ENCODE results near the gene AIFM1. TPM values are rescaled to one million over a fixed set of nuclear protein-coding genes. Genes with fewer than 3 reads are reported as not detected.

The AIFM1 gene
- total and polyA plus RNA-seq, 2 donors (not counting 3 experiments of a cell fraction or from before 2014, with no cell fraction given), result 23.7 to 29.7 TPM

- DNase-seq (ENCODE audit: low read depth, low spot score), result no peak
- no TSS peak for BruUV-seq (replicated peaks)
- no peak for FAIRE-seq
- dilution Hi-C loops (cut with MboI; ENCODE audit: extremely low pct_ligation_motif_present, low sequenced_read_pairs) (no loop called here), intact Hi-C loops (cut with micrococcal nuclease) (no loop called here)
- TF ChIP-seq, protein P1, sequence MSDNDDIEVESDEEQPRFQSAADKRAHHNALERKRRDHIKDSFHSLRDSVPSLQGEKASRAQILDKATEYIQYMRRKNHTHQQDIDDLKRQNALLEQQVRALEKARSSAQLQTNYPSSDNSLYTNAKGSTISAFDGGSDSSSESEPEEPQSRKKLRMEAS (IDR thresholded peaks at IDR 0.05; ENCODE audit: insufficient read depth, insufficient read length), result no peak
- TF ChIP-seq GATA2 (IDR thresholded peaks at IDR 0.05; ENCODE audit: insufficient read depth, insufficient read length, low read depth, low read length) (no peak), MYC (IDR thresholded peaks at IDR 0.05; ENCODE audit: low read depth, low read length) (no peak), FOS (IDR thresholded peaks at IDR 0.05; ENCODE audit: borderline replicate concordance, insufficient read depth, low read length) (no peak), EZH2 (IDR thresholded peaks at IDR 0.05; ENCODE audit: borderline replicate concordance, low read depth, low read length, severe bottlenecking) (no peak)
- H3K9ac ChIP-seq (replicated peaks; ENCODE audit: extremely low read depth, insufficient read depth, low read length), result no peak overlapping the region
- no peaks in the 10 kb centered on the region for H3K9me1 ChIP-seq (replicated peaks; ENCODE audit: control insufficient read depth, extremely low read depth, insufficient read depth, low read length)
- H3K79me2 ChIP-seq (ENCODE audit: control insufficient read depth, insufficient read depth, low read length), result no peaks in the 10 kb centered on the region
- peaks cover 34% of the 10 kb centered on the region for H3K4me1 ChIP-seq (ENCODE audit: control insufficient read depth, extremely low read depth, insufficient read depth, low read length)
- H3K4me3 ChIP-seq (replicated peaks in 1 of 3; ENCODE audit: insufficient read depth in 1 of 3, low read depth in 1 of 3, low read length in 3 of 3), result no peak overlapping the region
- no peaks in the 10 kb centered on the region for H3K9me3 ChIP-seq (replicated peaks; ENCODE audit: control insufficient read depth, insufficient read depth, low read length)
- no peaks in the 10 kb centered on the region for H3K36me3 ChIP-seq (ENCODE audit: control insufficient read depth in 2 of 2, extremely low read depth in 1 of 2, insufficient read depth in 2 of 2, low read length in 2 of 2)
- H3K27me3 ChIP-seq (ENCODE audit: control insufficient read depth in 2 of 2, insufficient read depth in 2 of 2, low read length in 2 of 2), result no peaks in the 10 kb centered on the region
- CTCF ChIA-PET, result interaction anchor here (0.8 to 5.7 kb wide), 8 partner anchors 9 to 59 kb away, joined by 3 to 65 read pairs (median 8); partner anchors contain the start of genes AIFM1 and ELF4
- peak overlapping the region; percentile 4 for H3K4me2 ChIP-seq (ENCODE audit: insufficient read depth, low read length)
- POLR2A ChIA-PET, result interaction anchor here (1.6 kb wide), 1 partner anchor 46 kb away, joined by 3 read pairs; the partner anchor contains the start of gene AIFM1
- H3K27ac ChIP-seq (ENCODE audit: insufficient read depth, low read depth, low read length), result peak overlapping the region; percentile 83
- no peaks in the 10 kb centered on the region for H4K20me1 ChIP-seq (replicated peaks; ENCODE audit: control insufficient read depth, extremely low read depth, insufficient read depth, low read length)
- no peak overlapping the region for H2AFZ ChIP-seq (ENCODE audit: low read depth, low read length)
These were observed 46.2 kb downstream of the AIFM1 start for GRCh38 chrX:130119312-130119898.

Data from endothelial cell of umbilical vein (primary cell).